Endodermal cell (in vitro differentiated cells): Measurements from ENCODE around the gene RBMS3. TPM values are rescaled to one million over a fixed set of nuclear protein-coding genes. Genes with fewer than 3 reads are reported as not detected.

ENCODE experiments used
- DNase-seq: peaks from one replicate; pipeline ENCODE4 v3.0.0-alpha.2; 2017
- H3K27ac ChIP-seq: 2 replicates; pipeline ENCODE4 v1.5.1; 2013; ENCODE audit warnings: mild to moderate bottlenecking, low read depth, low read length, moderate library complexity
- H3K27me3 ChIP-seq: 2 replicates; pipeline ENCODE4 v1.6.1; 2013; ENCODE audit warnings: mild to moderate bottlenecking, low read length, moderate library complexity; ENCODE audit not compliant: insufficient read depth, control insufficient read depth, poor library complexity, severe bottlenecking
- H3K36me3 ChIP-seq: 2 replicates; pipeline ENCODE4 v1.7.0; 2013; ENCODE audit warnings: mild to moderate bottlenecking, low read length, moderate library complexity; ENCODE audit not compliant: control insufficient read depth, insufficient read depth
- H3K4me1 ChIP-seq: one replicate; pipeline ENCODE4 v1.7.0; 2013; ENCODE audit warnings: low read length; ENCODE audit not compliant: control insufficient read depth, insufficient read depth
- H3K4me3 ChIP-seq: 2 replicates; pipeline ENCODE4 v1.5.1; 2013; ENCODE audit warnings: mild to moderate bottlenecking, low read length, moderate library complexity
- H3K9ac ChIP-seq: 2 replicates; pipeline ENCODE4 v1.6.1; 2013; ENCODE audit warnings: mild to moderate bottlenecking, low read length, moderate library complexity; ENCODE audit not compliant: poor library complexity, severe bottlenecking; ENCODE audit errors: extremely low read depth
- H3K9me3 ChIP-seq: 2 replicates; pipeline ENCODE4 v1.6.1; 2013; ENCODE audit warnings: mild to moderate bottlenecking, low read length, moderate library complexity; ENCODE audit not compliant: control insufficient read depth
- H3K27ac Mint-ChIP-seq: 2 replicates; pipeline ENCODE4 v1.8.0; 2020; ENCODE audit warnings: mixed read lengths
- H3K27me3 Mint-ChIP-seq: 2 replicates; pipeline ENCODE4 v1.8.0; 2021; ENCODE audit warnings: mild to moderate bottlenecking, mixed read lengths; ENCODE audit not compliant: insufficient read depth
- H3K36me3 Mint-ChIP-seq: 2 replicates; pipeline ENCODE4 v1.8.0; 2020; ENCODE audit warnings: low read depth, mixed read lengths
- H3K4me1 Mint-ChIP-seq: 2 replicates; pipeline ENCODE4 v1.8.0; 2020; ENCODE audit warnings: mixed read lengths
- H3K4me3 Mint-ChIP-seq: 2 replicates; pipeline ENCODE4 v1.8.0; 2020; ENCODE audit warnings: mild to moderate bottlenecking, moderate library complexity, mixed read lengths
- H3K9me3 Mint-ChIP-seq: 2 replicates; pipeline ENCODE4 v1.8.0; 2020; ENCODE audit warnings: mild to moderate bottlenecking, mixed read lengths
- WGBS, 2 experiments: methylation state at CpG; one replicate each; pipeline versions ENCODE4 v1.1.5 to v1.1.7; 2013; ENCODE audit warnings: missing lambda C conversion rate in 2 of 2, mixed read lengths in 1 of 2; ENCODE audit not compliant: insufficient coverage in 1 of 2, insufficient read length in 1 of 2; 5-methylcytosine and 5-hydroxymethylcytosine counted together
- total RNA-seq, 2 donors: library from RNA; stranded (reverse); fragmentation: NEBNext Ultra II Directional in 1 of 2; extraction: Animal tissue kit (Norgen Biotek cat#: 25700) in 1 of 2; gene quantifications; 2 replicates in 1 of 2; 3 replicates in 1 of 2; pipeline ENCODE4 v1.2.1, GENCODE V29; 2021
- TF ChIP-seq, protein P1 (sequence below): fragments of 200-600 bp; sonication (generic); conservative IDR thresholded peaks from 2 replicates; pipeline ENCODE4 v1.5.0; 2021; ENCODE audit warnings: antibody characterized with exemption, mild to moderate bottlenecking

RBMS3 gene
- total RNA-seq, 2 donors from 2014 or later = 2.0 to 7.3 TPM

DNA sequence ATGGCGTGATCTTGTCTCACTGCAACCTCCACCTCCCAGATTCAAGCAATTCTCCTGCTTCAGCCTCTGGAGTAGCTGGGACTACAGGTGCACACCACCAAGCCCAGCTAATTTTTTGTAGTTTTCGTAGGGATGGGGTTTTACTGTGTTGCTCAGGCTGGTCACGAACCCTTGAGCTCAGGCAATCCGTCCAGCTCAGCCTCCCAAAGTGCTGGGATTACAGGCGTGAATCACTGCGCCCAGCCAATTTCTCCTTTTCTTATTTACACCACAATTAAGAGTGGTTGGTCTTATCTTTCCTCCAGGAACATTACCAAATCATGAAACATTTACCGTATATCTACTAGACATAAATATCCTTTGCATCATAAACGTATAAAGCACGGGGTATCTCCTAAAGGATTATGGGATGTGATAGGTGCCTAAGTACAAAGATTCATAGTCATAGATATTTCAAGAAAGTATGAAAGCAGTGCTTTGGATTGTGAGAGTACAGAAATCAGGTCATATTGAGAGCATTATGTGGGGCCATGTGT, 194.5 kb downstream of the RBMS3 start:
- H3K4me3 ChIP-seq = no peak overlapping the region

DNA sequence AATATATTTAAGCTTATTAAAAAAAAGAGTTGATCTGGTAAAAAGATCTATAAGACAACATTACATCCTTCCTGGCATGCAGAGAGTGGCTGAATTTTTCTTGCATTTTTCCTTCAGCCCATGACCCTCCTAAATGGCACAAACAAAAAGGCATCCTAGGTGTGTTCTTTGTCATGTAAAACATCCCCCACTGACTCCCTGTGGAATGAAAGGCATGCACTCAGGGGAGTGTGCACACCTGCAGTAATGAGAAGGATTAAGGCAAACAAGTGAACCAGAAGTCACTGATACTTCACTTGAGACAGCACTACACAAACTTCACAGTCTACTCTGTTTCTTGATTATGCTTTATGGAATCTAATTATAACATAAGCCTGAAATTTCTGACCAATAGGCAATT, 195.0 kb downstream of the RBMS3 start:
- no peak overlapping the region for H3K4me3 Mint-ChIP-seq
- peak; percentile 81 for DNase-seq

More for the DNA sequence above, 194.5 kb downstream of the RBMS3 start:
- Histone ChIP-seq H3K4me1 (no peaks in the 10 kb centered on the region), H3K36me3 (no peaks in the 10 kb centered on the region), H3K27me3 (no peaks in the 10 kb centered on the region), H3K9ac (no peak overlapping the region), H3K27ac (no peak overlapping the region), H3K9me3 (no peaks in the 10 kb centered on the region)
- TF ChIP-seq, protein P1, sequence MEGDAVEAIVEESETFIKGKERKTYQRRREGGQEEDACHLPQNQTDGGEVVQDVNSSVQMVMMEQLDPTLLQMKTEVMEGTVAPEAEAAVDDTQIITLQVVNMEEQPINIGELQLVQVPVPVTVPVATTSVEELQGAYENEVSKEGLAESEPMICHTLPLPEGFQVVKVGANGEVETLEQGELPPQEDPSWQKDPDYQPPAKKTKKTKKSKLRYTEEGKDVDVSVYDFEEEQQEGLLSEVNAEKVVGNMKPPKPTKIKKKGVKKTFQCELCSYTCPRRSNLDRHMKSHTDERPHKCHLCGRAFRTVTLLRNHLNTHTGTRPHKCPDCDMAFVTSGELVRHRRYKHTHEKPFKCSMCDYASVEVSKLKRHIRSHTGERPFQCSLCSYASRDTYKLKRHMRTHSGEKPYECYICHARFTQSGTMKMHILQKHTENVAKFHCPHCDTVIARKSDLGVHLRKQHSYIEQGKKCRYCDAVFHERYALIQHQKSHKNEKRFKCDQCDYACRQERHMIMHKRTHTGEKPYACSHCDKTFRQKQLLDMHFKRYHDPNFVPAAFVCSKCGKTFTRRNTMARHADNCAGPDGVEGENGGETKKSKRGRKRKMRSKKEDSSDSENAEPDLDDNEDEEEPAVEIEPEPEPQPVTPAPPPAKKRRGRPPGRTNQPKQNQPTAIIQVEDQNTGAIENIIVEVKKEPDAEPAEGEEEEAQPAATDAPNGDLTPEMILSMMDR = no peak
- Mint-ChIP-seq H3K27me3 (no peaks in the 10 kb centered on the region), H3K27ac (peak overlapping the region; percentile 75), H3K9me3 (peaks cover 8% of the 10 kb centered on the region), H3K4me3 (no peak overlapping the region), H3K4me1 (peaks cover 9% of the 10 kb centered on the region), H3K36me3 (peaks cover 2% of the 10 kb centered on the region)
- DNase-seq = peak; percentile 55
- 66 to 91% methylated on average over 6 to 9 of the region's 9 CpGs for WGBS, 2 experiments

DNA sequence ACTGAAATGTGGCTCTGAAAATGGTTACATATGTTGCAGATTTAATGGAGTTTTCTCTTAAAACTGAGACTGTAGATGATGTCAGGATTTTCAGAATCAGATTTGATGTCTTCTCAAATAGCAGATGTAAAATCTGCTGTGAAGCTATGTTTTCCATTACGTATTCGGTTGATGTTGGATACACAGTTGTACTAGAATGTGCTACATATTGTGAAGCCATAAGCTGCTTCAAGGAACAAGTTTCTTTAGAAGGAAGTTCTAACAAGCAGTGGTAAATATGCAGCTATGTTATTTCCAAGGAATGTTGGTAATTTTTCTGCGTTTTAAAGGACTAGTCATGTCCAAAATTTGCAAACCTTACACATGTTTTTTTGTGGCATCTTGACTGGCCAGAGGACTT, 197.7 kb downstream of the RBMS3 start:
- no peaks in the 10 kb centered on the region for H3K9me3 ChIP-seq
- H3K36me3 ChIP-seq = no peaks in the 10 kb centered on the region
- WGBS, 2 experiments = 97 to 100% methylated on average over 3 of the region's 3 CpGs
- no peak overlapping the region for H3K4me3 Mint-ChIP-seq
- peaks cover 4% of the 10 kb centered on the region for H3K9me3 Mint-ChIP-seq
- no peak for DNase-seq
- no peaks in the 10 kb centered on the region for H3K27me3 ChIP-seq
- H3K9ac ChIP-seq = no peak overlapping the region
- H3K36me3 Mint-ChIP-seq = no peaks in the 10 kb centered on the region
- H3K27ac Mint-ChIP-seq = no peak overlapping the region
- TF ChIP-seq, protein P1 = no peak
- no peak overlapping the region for H3K4me3 ChIP-seq
- no peaks in the 10 kb centered on the region for H3K27me3 Mint-ChIP-seq
- no peaks in the 10 kb centered on the region for H3K4me1 ChIP-seq
- H3K4me1 Mint-ChIP-seq = peaks cover 9% of the 10 kb centered on the region
- H3K27ac ChIP-seq = no peak overlapping the region

More for the DNA sequence above, 195.0 kb downstream of the RBMS3 start:
- H3K4me1 Mint-ChIP-seq = peaks cover 9% of the 10 kb centered on the region
- TF ChIP-seq, protein P1 = no peak
- H3K27me3 ChIP-seq = no peaks in the 10 kb centered on the region
- H3K9me3 Mint-ChIP-seq = peaks cover 8% of the 10 kb centered on the region
- H3K4me3 ChIP-seq = no peak overlapping the region
- H3K27me3 Mint-ChIP-seq = no peaks in the 10 kb centered on the region
- H3K27ac Mint-ChIP-seq = peak overlapping the region; percentile 75
- no peaks in the 10 kb centered on the region for H3K4me1 ChIP-seq
- peaks cover 2% of the 10 kb centered on the region for H3K36me3 Mint-ChIP-seq
- H3K36me3 ChIP-seq = no peaks in the 10 kb centered on the region
- H3K9ac ChIP-seq = no peak overlapping the region
- H3K9me3 ChIP-seq = no peaks in the 10 kb centered on the region
- H3K27ac ChIP-seq = no peak overlapping the region
